ENCODE measurements around the gene FBN2.

The FBN2 gene

GRCh38 chr5:128271071-128271470 lies 267.0 kb downstream of the FBN2 start:
- H3K27ac ChIP-seq = no peak overlapping the region
- TF ChIP-seq CTCF (conservative IDR thresholded peaks at IDR 0.05) (no peak), ZFX (IDR thresholded peaks at IDR 0.05) (no peak)

GRCh38 chr5:128264564-128265360 lies 273.3 kb downstream of the FBN2 start:
- no peak overlapping the region for H3K27ac ChIP-seq
- TF ChIP-seq CTCF (conservative IDR thresholded peaks at IDR 0.05) (no peak), ZFX (IDR thresholded peaks at IDR 0.05) (no peak)

- TF ChIP-seq ZFX (IDR thresholded peaks at IDR 0.05) = no peak
- TF ChIP-seq CTCF (conservative IDR thresholded peaks at IDR 0.05) = no peak
- no peak overlapping the region for H3K27ac ChIP-seq
These were observed 274.7 kb downstream of the FBN2 start for GRCh38 chr5:128263357-128263756.

- no peak for TF ChIP-seq ZFX (IDR thresholded peaks at IDR 0.05)
- no peak overlapping the region for H3K27ac ChIP-seq
These were observed 275.1 kb downstream of the FBN2 start for GRCh38 chr5:128262911-128263310.

GRCh38 chr5:128259607-128260021 lies 278.4 kb downstream of the FBN2 start:
- TF ChIP-seq ZFX (IDR thresholded peaks at IDR 0.05) (no peak), CTCF (conservative IDR thresholded peaks at IDR 0.05) (no peak)
- H3K27ac ChIP-seq = no peak overlapping the region

- TF ChIP-seq CTCF (conservative IDR thresholded peaks at IDR 0.05) (no peak), ZFX (IDR thresholded peaks at IDR 0.05) (no peak)
- no peak overlapping the region for H3K27ac ChIP-seq
These were observed 279.7 kb downstream of the FBN2 start for GRCh38 chr5:128258372-128258771.

- no peak for TF ChIP-seq CTCF (conservative IDR thresholded peaks at IDR 0.05)
- TF ChIP-seq ZFX (IDR thresholded peaks at IDR 0.05) = no peak
These were observed 281.0 kb downstream of the FBN2 start for GRCh38 chr5:128257076-128257475.

GRCh38 chr5:128254789-128255188 lies 283.3 kb downstream of the FBN2 start:
- H3K27ac ChIP-seq = no peak overlapping the region
- TF ChIP-seq CTCF (conservative IDR thresholded peaks at IDR 0.05) = no peak
- TF ChIP-seq ZFX (IDR thresholded peaks at IDR 0.05) = no peak

More at GRCh38 chr5:128257076-128257475, 281.0 kb downstream of the FBN2 start:
- no peak overlapping the region for H3K27ac ChIP-seq

Data from C4-2B (cell line).